Hematopoietic multipotent progenitor cell treated with erythropoietin and hydrocortisone succinate and interleukin-3 and kit ligand, for 15 days (in vitro differentiated cells): Measurements from ENCODE around the gene FAM98B.

Experiments
- DNase-seq: peaks from one replicate; pipeline ENCODE4 v3.0.0-alpha.2; 2015; ENCODE audit warnings: low spot score

FAM98B gene

DNA sequence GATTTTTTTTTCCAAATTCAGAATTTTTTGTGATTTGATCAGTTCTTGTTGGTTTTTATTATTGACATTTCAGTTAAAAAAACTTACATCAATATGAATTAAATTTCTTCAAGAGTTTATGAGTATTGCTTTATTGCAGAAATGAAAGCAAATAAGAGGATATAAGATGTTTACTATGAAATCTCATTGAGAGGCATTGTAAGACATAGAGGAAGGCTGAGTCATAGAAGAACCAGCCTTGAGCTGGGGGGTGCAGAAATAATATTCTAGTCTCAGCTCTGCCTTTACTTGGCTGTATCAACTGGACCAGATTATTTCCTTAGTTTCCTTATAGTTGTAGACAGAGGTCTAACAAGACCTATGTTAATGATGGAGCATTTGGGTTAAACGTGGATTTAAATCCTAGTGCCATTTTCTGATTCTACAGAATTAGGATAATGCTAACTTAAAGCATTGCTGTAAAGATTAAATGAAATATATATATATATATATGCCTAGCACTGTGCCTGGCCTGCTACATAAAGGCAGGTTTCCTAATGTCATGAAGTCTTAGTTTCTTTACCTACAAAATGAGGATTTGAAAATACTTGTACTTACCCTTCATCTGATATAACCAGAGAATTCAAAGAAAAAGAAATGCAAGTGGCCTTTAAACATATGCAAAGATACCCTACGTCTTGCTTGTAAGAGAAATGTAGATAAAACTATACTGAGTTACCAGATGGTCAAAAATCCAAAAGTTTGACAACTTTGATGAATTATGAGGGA lies 7.3 kb downstream of the FAM98B start:
- DNase-seq = no peak

DNA sequence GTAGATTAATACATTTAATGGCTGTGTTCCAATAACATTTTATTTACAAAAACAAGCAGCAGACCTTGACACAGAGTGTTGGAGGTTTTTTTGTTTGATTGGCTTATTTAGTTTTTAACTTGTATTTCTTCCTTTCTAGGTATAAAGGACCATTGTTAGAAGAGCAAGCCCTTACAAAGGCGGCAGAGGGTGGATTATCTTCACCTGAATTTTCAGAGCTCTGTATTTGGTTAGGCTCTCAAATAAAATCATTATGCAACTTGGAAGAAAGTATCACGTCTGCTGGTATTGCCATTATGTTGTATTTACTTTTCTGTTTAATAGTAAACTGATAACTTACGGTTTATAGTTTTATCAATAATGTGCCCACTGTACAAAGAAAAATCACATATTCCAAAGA lies 10.0 kb downstream of the FAM98B start:
- DNase-seq = no peak

DNA sequence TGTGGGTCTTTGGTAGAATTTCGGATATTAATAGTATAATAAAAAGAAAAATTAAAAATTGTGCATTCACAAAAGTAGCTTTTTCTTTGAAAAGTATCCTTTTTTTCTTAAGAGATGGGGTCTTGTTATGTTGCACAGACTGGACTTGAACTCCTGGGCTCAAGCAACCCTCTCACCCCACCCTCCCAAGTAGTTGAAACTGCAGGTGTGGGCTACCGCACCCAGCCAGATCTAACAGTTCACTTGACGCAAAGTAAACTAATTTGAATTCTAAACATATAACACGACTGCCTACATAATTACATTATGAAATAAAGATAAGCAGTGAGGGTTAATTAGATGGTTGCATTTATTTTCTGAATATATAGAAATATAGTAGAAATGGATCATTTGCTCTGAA lies 10.7 kb downstream of the FAM98B start:
- DNase-seq = no peak

DNA sequence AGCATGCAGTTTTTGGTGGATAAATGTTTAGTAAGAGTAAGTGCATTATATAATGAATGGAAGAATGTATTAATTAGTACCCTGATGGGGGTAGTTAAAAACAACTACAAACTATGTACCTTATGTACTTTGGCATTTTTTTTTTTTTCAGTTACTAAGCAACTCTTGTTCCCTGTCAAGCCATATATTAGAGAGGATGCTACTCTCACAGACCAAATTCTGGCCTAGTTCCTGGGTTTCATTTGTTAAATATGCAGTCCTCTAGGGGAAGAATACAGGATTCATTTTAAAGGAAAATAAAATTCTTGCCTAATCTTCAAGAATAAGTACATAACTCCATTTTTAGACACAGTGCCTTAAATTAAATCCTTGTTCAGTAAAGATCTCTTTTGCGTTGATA lies 16.9 kb downstream of the FAM98B start:
- DNase-seq = no peak

DNA sequence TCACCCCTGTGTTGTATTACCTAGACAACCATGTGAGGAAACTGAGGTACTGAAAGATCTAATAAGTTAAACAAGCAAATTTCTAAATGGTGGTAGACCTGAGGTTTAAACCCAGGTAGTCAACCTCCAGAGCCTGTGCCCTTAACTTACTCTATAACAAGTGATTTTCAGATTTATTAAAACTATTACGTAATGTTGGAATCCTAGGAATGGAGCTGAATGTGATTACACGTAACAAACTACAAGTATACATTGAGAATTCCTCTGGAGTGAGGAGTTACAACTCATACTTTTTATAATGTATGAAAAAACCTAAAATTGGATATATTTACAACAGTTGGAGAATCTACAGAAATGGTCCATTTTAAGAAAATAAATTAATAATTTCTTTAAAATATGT lies 18.0 kb downstream of the FAM98B start:
- no peak for DNase-seq

DNA sequence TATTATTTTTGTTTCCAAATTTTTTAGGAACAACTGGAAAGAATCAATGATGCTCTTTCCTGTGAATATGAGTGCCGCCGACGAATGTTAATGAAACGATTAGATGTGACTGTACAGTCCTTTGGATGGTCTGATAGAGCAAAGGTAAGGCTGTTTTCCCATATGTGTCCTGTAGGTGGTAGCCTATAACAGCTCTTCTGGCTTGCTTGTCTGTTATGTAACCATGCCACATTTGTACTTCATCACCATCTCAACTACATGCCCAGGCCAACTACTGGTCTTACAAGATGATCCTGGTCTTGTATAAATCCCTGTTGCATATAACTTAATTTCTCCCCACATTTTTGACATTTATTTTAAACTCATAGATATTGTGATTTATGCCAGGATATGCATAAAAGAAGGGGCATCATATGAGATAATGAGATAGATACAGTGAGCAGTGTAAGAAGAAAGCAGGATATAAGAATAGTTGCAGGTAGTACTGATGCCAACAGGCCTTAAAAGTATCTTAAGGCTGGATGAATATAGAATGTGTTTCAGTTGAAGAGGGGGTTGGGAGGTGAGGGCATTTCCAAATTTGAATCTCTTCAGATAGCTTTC lies 20.3 kb downstream of the FAM98B start:
- DNase-seq = peak; percentile 39

DNA sequence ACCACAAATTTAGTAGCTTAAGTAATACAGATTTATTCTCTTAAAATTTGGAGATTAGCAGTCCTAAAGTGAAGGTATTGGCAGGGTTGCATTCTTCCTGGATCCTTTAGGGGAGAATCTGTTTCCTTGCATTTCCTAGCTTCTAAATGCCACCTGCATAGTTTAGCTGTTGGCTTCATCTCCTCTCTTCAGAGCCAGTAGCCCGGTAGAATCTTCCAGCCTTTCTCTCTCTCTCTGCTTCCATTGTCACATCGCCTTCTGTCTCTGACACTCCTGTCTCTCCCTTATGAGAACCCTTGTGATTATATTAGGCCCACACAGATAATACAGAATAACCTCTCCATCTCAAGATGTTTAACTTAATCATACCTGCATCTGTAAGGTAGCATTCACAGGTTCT lies 21.4 kb downstream of the FAM98B start:
- DNase-seq = no peak

DNA sequence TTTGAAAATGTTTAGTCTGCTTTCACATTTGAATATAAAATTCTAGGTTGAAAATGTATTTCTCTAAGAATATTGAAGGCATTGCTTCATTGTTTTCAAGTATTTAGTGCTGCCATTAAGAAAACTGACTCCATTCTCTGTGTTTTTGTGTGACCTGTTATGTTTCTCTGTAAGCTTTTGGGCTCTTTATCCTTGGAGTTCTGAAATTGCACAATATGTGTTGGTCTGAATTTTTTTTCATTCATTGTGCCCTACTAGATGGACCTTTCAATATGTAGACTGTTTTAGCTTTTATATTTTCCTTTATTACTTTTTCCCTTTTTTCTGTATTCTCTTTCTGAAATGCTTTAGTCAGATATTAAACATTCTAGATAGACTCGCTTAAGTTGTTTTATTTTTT lies 22.2 kb downstream of the FAM98B start:
- no peak for DNase-seq

DNA sequence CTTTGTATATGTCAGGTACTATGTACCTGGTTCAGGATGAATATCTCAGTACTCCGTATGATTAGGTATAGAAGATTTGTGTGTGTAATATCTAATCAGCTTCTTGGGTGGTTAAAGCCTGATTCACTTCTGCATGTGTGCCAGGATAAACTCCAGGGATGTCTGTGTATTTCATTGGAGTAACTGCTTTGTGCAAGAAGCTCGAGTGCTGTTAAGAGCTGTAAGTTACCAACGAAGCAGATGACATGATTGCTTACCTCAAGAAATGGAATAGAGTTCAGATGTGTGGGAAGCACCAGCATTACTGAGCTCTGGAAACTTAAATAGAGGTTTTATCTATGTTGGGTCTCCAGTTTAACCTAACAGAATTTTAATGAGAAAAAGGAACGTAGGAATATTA lies 23.7 kb downstream of the FAM98B start:
- no peak for DNase-seq

DNA sequence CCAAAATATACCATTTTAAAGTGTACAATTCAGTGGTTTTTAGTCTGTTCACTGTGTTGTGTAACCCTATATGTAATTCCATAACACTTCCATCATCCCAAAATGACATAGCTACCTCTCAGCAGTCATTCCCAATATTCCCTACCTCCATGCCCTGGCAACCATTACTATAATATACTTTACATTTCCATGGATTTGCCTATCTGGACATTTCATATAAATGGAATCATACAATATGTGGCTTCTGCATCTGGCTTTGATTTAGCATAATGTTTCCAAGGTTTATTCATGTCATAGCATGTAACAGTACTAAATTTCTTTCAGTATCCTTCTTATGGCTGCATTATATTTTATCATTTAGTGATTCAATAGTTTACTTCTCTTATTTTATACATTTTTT lies 25.3 kb downstream of the FAM98B start:
- DNase-seq = no peak

DNA sequence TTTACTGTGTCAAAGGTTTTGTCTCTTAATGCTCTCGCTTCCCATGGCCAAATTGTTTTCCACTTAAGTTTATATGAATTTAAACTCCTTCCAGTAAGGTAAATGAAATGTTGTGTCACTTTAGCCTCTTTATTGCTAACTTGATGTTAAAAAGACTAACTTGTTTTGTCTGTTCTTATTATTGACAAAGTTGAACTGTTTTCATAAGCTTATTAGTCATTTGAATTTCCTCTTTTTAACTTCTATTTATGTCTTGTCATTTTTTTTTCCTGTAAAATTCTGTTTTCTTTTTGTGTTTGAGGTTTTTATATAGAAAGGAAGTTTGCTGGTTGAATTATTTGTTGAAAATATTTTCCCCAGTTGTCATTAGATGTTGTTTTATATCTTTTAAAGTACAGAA lies 25.8 kb downstream of the FAM98B start:
- DNase-seq = no peak

DNA sequence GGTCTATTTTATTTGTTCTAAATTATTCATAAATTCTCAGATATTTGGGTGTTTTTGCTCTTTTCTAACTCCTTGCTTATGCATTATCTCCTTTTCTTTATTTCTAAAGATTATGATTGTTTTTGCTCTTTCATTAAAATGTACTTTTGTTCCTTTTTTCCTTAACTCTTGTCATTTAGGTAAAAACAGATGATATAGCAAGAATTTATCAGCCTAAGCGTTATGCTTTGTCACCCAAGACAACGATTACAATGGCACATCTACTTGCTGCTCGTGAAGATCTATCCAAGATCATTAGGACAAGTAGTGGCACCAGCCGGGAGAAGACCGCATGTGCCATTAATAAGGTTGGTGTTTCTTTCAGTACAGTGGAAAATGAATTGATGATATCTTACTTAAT lies 27.2 kb downstream of the FAM98B start:
- DNase-seq = no peak

DNA sequence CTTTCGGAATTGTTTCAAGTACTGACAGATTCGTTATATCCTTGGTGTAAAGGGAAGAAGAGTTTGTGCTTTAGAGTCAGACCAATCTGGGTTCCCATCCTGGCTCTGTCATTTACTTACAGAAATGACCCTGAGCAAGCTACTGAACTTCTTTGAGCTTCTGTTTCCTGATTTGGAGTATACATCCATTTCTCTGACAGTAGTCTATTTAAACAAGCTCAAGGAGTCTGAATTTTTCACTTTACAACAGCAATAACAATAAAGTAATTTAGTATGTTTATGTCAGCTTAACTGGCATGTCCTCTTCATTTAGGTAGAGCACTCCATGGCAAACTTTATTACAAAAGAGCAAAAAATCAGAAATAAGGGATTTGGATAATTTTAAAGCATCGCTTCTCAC lies 27.8 kb downstream of the FAM98B start:
- DNase-seq = no peak

DNA sequence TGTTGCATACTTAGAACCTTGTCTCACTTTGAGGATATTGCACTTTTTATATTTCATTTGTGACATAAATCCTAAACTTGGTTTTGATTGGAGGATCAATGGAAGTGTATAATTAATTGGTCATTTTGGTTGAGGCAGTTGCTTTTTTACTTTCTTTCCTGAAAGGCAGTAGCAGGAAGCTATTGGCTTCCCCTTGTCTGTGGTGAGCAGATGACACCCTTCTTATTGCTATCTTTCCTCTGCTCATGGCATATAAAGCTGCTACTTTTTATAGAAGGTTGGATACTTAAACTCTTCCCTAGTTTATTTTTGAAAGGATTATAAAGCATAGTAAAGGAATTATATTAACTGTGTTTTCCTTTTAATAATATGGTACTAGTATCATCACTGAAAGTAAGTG lies 28.6 kb downstream of the FAM98B start:
- no peak for DNase-seq

DNA sequence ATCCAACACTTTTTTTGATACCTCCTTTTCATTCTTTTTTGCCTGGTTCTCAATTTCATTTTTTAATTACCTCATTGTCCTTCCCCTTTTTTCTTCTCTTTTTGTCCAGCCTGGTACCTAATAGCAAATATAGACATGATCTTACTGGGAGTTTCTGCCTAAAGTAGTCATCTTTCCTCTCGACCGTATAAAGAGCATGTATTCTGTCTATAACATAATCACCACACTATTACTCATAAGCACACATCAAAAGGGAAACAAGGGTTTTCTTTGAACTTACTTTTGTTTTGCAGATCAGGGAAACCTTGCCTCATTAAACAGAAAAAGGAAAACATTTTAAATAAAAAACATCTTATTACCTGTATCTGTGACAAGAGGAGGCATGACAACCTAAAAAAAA lies 33.0 kb downstream of the FAM98B start:
- no peak for DNase-seq

DNA sequence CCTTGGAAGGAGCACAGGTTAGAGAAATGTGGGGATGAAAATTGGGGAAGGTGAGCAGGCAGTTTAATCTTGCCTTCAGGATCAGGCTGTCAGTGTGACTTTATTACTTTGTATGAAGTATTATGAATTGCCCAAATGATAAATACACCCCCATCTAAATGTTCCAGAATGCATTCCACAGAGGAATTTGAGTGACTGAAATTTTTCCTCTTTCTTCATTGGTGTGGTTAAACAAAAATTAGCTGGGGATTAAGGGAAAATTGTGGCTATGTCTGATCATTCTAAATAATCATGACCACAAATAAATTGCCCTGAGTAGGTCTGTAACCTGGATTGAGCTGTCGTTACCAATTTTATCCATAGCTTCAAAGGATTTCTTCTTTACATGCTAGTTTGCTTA lies 33.5 kb downstream of the FAM98B start:
- DNase-seq = no peak

DNA sequence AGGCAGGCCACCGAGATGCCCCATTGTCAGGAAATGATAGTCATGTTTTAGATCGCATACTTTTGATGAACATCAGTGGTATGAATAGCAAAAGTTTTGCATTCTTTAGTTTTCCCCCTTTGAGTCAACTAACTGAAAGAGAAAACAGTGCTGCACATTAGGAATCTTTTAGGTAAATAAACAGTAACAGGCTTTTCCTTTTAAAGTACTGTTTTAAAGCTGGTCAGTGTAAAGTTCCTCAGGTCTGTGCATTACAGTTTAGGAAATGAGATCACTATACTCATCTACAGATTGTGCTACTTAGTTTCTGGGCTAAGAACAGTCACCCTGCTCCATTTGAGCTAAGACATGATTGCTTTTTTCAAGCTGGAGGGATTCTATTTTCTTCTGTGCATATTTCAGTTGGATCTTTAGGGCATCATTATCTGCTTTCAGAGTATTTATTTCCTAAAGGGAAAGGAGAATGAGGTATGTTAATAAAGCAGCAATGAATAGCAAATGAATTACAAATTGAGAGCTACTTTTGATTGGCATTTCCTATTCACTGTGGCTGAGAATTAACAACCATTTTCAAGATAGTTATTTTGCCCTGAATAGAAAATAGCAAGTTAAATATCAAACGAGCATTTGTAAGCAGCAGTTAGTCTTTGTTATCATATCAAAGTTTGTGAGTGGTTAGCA lies 36.5 kb downstream of the FAM98B start:
- no peak for DNase-seq

DNA sequence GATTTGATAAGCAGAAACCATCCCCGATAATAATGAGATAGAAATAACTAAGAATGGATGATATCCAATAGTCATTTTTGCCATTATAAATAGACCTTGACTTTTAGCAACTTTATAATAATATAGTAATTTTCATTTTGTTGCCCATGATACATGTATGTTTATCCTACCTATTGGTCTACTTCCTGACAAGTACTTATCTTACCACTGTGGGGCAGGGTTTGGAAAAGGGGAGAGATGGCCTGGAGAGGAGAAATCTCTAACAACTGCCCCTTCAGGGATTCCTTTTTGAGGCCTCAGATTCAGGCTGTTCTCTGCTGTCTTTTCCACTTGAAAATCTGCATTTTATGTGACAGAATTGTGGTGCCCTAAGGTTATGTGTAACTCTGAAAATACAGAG lies 42.2 kb downstream of the FAM98B start:
- DNase-seq = no peak

DNA sequence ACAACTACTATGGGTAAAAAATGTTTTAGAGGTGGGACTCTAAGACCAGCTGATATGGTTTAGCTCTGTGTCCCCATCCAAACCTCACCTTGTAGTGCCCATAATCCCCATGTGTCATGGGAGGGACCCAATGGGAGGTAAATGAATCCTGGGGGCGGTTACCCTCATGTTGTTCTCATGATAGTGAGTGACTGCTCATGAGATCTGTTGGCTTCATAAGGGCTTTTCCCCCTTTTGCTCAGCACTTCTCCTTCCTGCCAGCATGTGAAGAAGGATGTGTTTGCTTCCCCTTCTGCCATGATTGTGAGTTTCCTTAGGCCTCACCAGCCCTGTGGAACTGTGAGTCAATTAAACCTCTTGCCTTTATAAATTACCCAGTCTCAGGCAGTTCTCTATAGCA lies 45.7 kb downstream of the FAM98B start:
- DNase-seq = no peak

DNA sequence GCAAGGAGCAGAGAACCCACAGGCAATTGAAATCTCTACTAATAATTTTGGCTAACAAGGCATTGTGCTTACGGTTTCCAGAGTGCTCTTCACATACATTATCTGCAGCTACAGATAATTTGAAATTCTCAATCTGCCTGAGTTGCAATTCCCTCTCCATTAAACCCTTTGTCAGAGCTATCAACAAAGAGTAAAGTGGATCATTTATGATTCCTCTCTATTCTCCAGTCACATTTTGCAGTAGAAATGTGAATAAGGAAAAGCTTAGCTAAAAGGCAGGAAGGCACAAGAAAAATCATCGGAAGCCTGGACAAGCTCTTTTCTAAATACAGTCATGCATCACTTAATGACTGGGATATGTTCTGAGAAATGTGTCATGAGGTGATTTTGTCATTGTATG lies 49.6 kb downstream of the FAM98B start:
- no peak for DNase-seq

DNA sequence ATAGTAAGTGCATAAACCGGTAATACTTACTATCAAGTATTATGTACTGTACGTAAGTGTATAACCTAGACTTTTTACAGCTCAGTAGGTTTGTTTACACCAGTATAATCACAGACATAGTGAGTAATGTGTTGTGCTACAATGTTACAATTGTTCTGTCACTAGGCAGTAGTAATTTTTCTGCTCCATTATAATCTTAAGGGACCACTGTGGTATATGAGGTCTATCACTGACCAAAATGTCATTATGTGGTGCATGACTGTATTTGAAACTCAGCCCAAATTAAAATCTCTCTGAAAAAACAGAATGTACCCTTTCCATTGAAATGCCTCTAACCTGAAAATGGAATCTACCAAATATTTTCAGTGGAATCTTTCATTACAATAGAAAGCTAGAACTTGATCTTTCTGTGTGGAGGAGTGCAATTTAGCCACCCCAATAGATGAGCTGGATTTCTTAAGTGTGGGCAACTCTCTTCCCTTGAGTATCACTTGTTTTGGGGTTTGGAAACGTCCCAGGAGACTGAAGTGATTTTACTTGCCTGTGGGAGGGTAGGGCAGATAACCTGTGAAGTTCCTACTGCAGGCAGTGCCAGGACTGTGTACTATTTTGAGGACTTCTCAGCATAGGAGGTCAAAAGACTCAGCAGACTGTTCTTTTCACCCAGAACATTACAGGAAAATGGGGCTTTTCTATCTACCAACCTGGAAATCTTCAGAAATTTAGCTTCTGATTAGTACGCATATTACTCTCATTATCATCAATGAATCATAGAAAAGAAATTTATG lies 50.9 kb downstream of the FAM98B start:
- no peak for DNase-seq

DNA sequence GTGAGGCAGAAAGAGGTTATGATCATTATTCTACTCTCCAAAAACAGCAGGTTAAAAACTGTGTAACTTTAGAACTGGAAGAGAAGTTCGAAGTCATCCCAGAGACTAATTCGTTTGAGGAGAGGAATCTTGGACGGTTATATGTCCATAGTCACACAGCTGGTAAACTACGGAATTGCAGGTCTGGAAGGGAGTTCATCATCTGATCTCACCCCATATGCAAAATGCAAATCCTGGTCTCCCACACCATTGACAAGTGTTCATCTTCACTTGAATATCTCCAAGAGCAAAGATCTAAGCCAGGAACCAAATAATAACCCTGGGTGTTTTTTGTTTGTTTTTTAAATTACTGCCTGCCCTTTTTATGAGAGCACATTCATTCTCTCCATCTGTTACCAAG lies 53.1 kb downstream of the FAM98B start:
- DNase-seq = no peak

DNA sequence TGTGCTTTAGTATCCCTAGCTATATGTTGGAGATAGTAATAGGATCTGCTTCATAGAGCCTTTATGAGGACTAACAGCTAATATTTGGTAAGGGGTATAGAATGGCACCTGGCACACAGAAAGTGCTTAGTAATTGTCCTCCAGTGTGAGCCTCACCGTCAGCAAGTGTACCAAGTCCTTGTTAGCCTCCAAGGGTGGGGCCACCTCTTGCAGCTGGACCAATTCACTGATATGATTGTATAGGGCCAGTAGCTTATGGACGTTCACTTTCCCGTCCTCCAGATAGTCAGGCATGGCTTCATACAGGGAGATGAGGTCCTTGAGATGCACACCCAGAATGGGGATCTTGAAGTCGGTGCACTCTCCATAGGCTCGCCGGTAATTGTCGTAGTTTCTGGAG lies 53.6 kb downstream of the FAM98B start:
- no peak for DNase-seq
